Measurements from ENCODE around the gene SYDE1.
"Not testable (repeated sequence)": the region's sequence is repeated elsewhere in the genome, so short reads cannot be mapped to it uniquely, and the experiment has no call there.

SYDE1 gene

GRCh38 chr19:15107061-15108010, at the start of gene SYDE1:
TSS of gene SYDE1 (plus strand) at chr19:15107401. CDS start at chr19:15107434, 33 bp downstream.
- DNase-seq (ENCODE audit: low read depth, low spot score), result no peak

DNA sequence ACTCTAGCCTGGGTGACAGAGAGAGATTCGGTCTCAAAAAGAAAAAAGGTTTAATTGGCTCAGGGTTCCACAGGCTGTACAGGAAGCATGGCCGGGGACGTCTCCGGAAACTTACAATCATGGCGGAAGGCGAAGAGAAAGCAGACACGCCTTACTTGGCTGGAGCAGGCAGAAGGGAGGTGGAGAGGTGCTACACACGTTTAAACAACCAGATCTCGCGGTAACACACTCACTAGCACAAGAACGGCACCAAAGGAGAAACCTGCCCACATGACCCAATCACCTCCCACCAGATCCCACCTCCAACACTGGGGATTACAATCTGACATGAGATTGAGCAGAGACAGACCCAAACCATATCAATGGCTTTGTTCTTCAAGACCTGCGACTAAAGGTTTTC, 45.2 kb upstream of the SYDE1 start:
- no peak for DNase-seq (ENCODE audit: low read depth, low spot score)

DNA sequence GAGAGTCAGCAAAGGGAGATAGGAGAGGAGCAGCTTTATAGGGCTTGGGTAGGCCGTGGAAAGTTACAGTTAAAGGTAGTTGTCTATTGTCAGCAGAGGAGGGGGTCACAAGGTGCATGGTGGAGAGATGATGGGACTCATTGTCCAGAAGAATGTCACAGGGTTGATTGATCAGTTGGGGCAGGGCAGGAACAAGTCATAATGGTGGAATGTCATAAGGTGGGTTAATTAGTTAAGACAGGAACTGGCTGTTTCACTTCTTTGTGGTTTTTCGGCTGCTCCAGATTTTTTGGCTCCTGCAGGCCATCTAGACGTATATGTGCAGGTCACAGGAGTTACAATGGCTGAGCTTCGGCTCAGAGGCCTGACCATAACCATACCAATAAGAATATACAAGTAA, 36.8 kb upstream of the SYDE1 start:
- DNase-seq (ENCODE audit: low read depth, low spot score), result not testable (repeated sequence)

DNA sequence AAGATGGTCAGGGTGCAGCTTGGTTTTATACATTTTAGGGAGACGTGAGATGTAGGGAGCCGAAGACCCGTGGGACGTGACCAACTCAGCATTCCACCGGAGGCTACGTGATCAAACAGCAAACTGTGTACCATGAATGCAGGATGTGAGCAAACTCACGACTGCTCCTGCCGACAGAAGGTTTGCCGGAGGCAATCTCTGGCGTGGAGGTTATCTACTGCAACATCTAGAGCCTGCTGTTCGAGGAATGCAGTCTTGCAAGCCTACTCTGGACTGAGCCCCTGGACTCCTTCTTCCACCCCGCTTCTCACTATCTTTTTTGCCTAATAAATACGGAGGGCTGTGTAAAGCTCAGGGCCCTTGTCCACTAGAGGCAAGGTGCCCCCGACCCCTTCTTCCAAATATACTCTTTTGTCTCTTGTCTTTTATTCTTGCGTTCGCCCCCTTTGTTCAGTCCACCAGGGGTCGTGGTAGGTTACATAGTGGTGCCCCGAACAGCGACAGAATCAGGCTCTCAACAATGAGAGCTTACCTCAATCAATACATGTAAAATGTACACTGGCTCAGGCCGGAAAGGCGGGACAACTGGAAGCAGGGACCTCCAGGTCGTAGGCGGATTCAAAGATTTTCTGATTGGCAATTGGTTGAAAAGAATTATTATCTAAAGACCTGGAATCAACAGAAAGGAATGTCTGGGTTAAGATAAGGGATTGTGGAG, 34.1 kb upstream of the SYDE1 start:
- DNase-seq (ENCODE audit: low read depth, low spot score), result no peak

GRCh38 chr19:15074371-15074770, 32.8 kb upstream of the SYDE1 start:
- DNase-seq (ENCODE audit: low read depth, low spot score), result no peak

- no peak for DNase-seq (ENCODE audit: low read depth, low spot score)
Observed at GRCh38 chr19:15075806-15076205, 31.4 kb upstream of the SYDE1 start.

GRCh38 chr19:15080002-15080401, 27.2 kb upstream of the SYDE1 start:
- DNase-seq (ENCODE audit: low read depth, low spot score), result not testable (repeated sequence)

DNA sequence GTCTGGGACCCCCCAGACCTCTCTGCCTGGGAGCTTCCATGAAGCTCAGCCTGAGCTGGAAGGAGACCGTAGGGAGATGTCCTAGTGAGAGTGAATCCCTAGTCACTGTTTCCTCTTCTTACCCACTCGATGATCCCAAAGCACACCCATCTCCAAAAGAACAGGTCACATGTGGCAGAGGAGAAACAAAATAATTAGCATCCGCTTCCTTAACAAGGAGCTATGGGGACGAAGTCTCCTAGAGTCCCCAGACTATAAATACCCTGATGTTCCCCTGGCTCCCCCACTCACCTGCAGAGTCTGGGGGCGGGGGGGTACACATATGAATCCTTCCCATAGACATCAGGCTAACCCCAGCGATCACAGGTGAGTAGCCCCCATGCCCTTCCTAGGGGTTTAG, 25.3 kb upstream of the SYDE1 start, which contains the start of gene OR1I1:
Gene OR1I1 (plus strand): TSS at position 301 of the 400 bp plus-strand sequence. CDS start 4,855 bp downstream, outside the sequence.
- no peak for DNase-seq (ENCODE audit: low read depth, low spot score)

DNA sequence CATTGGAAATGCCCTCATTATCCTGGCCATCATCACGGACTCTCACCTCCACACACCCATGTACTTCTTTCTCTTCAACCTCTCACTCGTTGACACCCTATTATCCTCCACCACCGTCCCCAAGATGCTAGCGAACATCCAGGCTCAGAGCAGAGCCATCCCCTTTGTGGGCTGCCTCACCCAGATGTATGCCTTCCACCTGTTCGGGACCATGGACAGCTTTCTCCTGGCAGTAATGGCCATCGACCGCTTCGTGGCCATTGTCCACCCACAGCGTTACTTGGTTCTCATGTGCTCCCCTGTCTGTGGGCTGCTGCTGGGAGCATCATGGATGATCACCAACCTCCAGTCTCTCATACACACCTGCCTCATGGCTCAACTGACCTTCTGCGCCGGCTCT, 20.0 kb upstream of the SYDE1 start:
- DNase-seq (ENCODE audit: low read depth, low spot score), result no peak

- DNase-seq (ENCODE audit: low read depth, low spot score), result no peak
Observed at GRCh38 chr19:15091918-15092753, 15.1 kb upstream of the SYDE1 start.

- DNase-seq (ENCODE audit: low read depth, low spot score), result no peak
Observed at GRCh38 chr19:15093001-15093400, 14.2 kb upstream of the SYDE1 start.

GRCh38 chr19:15096223-15096622, 11.0 kb upstream of the SYDE1 start:
- no peak for DNase-seq (ENCODE audit: low read depth, low spot score)

- DNase-seq (ENCODE audit: low read depth, low spot score), result not testable (repeated sequence)
Observed at GRCh38 chr19:15097980-15098379, 9.2 kb upstream of the SYDE1 start.

DNA sequence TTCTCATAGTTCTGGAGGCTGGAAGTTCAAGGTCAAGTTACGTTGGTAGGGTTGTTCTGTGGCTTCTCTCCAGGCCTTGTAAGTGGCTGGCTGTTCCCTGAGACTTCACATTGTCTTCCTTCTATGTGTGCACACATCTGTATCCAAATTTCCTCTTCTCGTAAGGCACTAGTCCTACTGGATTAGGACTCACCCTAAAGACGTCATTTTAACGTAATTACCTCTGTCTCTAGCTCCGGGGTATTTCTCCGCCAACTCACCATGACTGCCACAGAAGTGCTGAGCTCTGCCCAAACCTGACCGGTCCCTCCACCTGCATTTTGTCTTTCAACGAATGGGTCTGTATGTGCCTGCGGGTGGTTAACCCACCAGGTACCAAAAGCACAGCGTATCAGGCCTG, 8.7 kb upstream of the SYDE1 start:
- DNase-seq (ENCODE audit: low read depth, low spot score), result no peak

DNA sequence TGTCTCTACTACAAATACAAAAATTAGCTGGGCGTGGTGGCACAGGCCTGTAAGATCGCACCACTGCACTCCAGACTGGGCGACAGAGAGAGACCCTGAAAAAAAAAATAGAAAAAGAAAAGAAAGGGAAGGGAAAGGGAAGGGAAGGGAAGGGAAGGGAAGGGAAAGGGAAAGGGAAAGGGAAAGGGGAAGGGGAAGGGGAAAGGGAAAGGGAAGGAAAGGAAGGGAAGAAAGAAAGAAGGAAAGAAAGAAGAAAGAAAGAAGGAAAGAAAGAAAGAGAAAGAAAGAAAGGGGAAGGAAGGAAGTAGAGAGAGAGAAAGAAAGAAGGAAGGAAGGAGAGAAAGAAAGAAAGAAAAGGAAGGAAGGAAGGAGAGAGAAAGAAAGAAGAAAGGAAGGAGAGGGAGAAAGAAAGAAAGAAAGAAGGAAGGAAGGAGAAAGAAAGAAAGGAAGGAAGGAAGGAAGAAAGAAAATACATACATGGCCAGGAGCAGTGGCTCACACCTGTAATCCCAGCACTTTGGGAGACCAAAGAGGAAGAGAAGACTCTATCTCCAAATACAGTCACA, 8.1 kb upstream of the SYDE1 start:
- DNase-seq (ENCODE audit: low read depth, low spot score), result no peak

DNA sequence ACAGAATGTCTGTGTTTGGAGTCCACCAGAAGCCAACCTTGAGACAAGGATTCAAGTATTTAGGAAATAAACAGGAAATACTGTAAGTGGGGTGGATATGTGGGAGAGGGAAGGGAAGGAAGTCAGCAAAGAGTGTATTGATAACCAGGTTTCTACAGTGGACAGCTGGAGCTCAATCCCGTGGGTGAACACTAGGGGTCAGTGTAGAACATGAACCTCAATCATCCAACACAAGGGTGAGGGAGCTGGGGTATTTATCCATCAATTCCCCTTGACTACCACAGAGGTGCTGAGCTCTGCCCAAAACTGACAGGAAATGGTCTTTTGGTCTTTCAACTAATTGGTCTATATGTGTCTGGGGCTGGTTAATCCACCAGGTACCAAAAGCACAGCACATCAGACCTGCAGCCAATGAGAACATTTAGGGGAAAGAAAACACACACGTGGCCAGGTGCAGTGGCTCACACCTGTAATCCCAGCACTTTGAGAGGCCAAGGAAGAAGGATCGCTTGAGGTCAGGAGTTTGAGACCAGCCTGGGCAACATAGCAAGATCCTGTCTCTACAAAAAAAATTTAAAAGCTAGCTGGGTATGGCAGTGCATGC, 5.6 kb upstream of the SYDE1 start:
- DNase-seq (ENCODE audit: low read depth, low spot score), result no peak

DNA sequence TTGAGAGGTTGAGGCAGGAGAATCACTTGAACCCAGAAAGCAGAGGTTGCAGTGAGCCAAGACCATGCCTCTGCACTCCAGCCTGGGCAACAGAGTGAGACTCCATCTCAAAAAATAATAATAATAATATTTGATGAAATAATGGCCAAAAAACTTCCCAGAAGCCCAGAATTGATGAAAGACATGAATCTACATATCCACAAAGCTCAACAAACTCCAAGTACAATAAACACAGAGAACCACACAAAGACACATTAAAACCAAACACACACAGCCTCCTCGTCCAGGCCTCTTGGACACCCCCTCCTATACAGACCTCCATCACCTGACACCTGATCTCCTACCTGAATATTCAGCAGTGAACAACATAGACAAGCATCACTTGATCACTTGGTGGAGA, 3.2 kb upstream of the SYDE1 start:
- DNase-seq (ENCODE audit: low read depth, low spot score), result no peak

GRCh38 chr19:15104411-15104810, 2.8 kb upstream of the SYDE1 start:
- no peak for DNase-seq (ENCODE audit: low read depth, low spot score)

GRCh38 chr19:15105044-15105443, 2.2 kb upstream of the SYDE1 start:
- no peak for DNase-seq (ENCODE audit: low read depth, low spot score)

GRCh38 chr19:15108145-15108844, 1.1 kb downstream of the SYDE1 start:
- DNase-seq (ENCODE audit: low read depth, low spot score), result no peak
